Caco-2 (cell line): Measurements from ENCODE around the gene CFAP61. TPM values are rescaled to one million over a fixed set of nuclear protein-coding genes. Genes with fewer than 3 reads are reported as not detected.

Source experiments
- BruUV-seq: library from RNA; stranded (reverse); fragments of 400-500 nt; replicated peaks from 2 replicates; lab custom pipeline; 2021; lab: Mats Ljungman, UMichigan
- CTCF ChIA-PET: fragments of 300-600 bp; sonication (Branson Sonifier 250); formaldehyde crosslinking; loops from one replicate; lab custom pipeline; 2022; ENCODE audit warnings: antibody characterized with exemption; lab: Charles Lee
- POLR2A ChIA-PET: fragments of 300-600 bp; sonication (Branson Sonifier 250); formaldehyde crosslinking; loops from one replicate; lab custom pipeline; 2022; ENCODE audit warnings: antibody characterized with exemption; lab: Charles Lee
- DNase-seq, 2 experiments: peaks; one replicate each; pipeline versions ENCODE4 v3.0.0 to v3.0.0-alpha.2; 2020 to 2022
- H3K27me3 ChIP-seq: replicated peaks from 2 replicates; pipeline ENCODE4 v1.6.0; 2011; ENCODE audit warnings: low read length; ENCODE audit not compliant: control insufficient read depth, insufficient read depth
- H3K36me3 ChIP-seq: 2 replicates; pipeline ENCODE4 v1.5.1; 2011; ENCODE audit warnings: low read length; ENCODE audit not compliant: control insufficient read depth, insufficient read depth
- H3K4me1 ChIP-seq: fragments of 250-450 bp; sonication (Bioruptor Pico); 2 replicates; pipeline ENCODE4 v1.5.1; 2020; ENCODE audit warnings: mild to moderate bottlenecking
- H3K4me3 ChIP-seq: 2 replicates; pipeline ENCODE4 v1.5.1; 2011; ENCODE audit warnings: low read depth, mild to moderate bottlenecking, control low read depth, low read length
- H3K9me3 ChIP-seq: fragments of 250-450 bp; sonication (Bioruptor Pico); 2 replicates; pipeline ENCODE4 v1.5.1; 2020; ENCODE audit warnings: mild to moderate bottlenecking, moderate library complexity
- H3K27ac Mint-ChIP-seq: one replicate; pipeline ENCODE4 v1.8.0; 2022; ENCODE audit warnings: mixed read lengths; ENCODE audit not compliant: unreplicated experiment
- H3K27me3 Mint-ChIP-seq: one replicate; pipeline ENCODE4 v1.8.0; 2022; ENCODE audit warnings: mixed read lengths; ENCODE audit not compliant: insufficient read depth, unreplicated experiment
- H3K36me3 Mint-ChIP-seq: one replicate; pipeline ENCODE4 v1.8.0; 2022; ENCODE audit warnings: mild to moderate bottlenecking, mixed read lengths; ENCODE audit not compliant: insufficient read depth, unreplicated experiment
- H3K4me1 Mint-ChIP-seq: one replicate; pipeline ENCODE4 v1.8.0; 2022; ENCODE audit warnings: low read depth, mixed read lengths; ENCODE audit not compliant: unreplicated experiment
- H3K4me3 Mint-ChIP-seq: one replicate; pipeline ENCODE4 v1.8.0; 2022; ENCODE audit warnings: mild to moderate bottlenecking, moderate library complexity, mixed read lengths; ENCODE audit not compliant: unreplicated experiment
- H3K9me3 Mint-ChIP-seq: one replicate; pipeline ENCODE4 v1.8.0; 2022; ENCODE audit warnings: mixed read lengths; ENCODE audit not compliant: unreplicated experiment
- CTCF ChIP-seq, 2 experiments: fragments of 200-600 bp in 1 of 2; IDR thresholded peaks; 1 replicate in 1 of 2; 2 replicates in 1 of 2; pipeline versions ENCODE4 v1.5.1 to v1.8.0; 2011 to 2022; ENCODE audit warnings: antibody characterized with exemption in 1 of 2, control low read depth in 1 of 2, inconsistent platforms in 1 of 2, low read depth in 1 of 2, low read length in 1 of 2, mild to moderate bottlenecking in 1 of 2, moderate library complexity in 1 of 2; ENCODE audit not compliant: insufficient read depth in 1 of 2, severe bottlenecking in 1 of 2, unreplicated experiment in 1 of 2
- intact Hi-C: fragments of 100-400 bp; cut with micrococcal nuclease; formaldehyde crosslinking; loops from one replicate; pipeline ENCODE4 v1.10.0; 2022; ENCODE audit not compliant: unreplicated experiment
- total RNA-seq: library from RNA; stranded (reverse); gene quantifications from 2 replicates; pipeline ENCODE4 v1.2.3, GENCODE V29; 2022

Gene CFAP61
- total RNA-seq, 1 experiment from 2014 or later = not detected

DNA sequence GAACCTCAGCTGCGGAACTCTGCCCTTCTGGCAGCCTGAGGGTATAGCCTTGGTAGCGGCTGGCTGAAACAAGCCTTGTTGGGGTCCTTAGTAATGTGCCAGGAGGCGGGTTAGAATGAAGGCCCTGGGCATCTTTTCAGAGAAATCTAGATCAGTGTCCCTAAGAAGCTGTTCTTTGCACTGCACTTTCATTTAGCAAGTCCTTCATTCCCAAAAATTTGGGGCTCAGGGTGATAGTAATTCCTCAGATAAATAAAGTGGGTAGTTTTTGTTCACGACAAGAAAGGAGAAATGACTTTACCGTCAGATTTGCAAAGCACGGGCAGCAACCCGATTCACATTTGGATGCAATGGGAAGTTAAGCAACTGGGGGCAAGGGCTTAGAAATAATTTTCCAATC lies 318.8 kb downstream of the CFAP61 start:
- H3K4me1 Mint-ChIP-seq = peaks cover 7% of the 10 kb centered on the region
- H3K36me3 Mint-ChIP-seq = no peaks in the 10 kb centered on the region
- H3K27me3 Mint-ChIP-seq = peaks cover 31% of the 10 kb centered on the region
- no peak for DNase-seq
- Histone ChIP-seq H3K4me3 (no peak overlapping the region), H3K36me3 (no peaks in the 10 kb centered on the region), H3K4me1 (peaks cover 7% of the 10 kb centered on the region), H3K27me3 (peaks cover 3% of the 10 kb centered on the region), H3K9me3 (0 out of 2 replicates have a peak, but pooled peaks cover 1% of the 10 kb centered on the region)
- intact Hi-C loops = no loop called here
- POLR2A ChIA-PET = no interaction called here
- no peak for TF ChIP-seq CTCF (IDR thresholded peaks at IDR 0.05; ENCODE audit: insufficient read depth in 1 of 2, low read depth in 1 of 2, low read length in 1 of 2, severe bottlenecking in 1 of 2, unreplicated experiment in 1 of 2)
- BruUV-seq = no TSS peak
- H3K9me3 Mint-ChIP-seq = no peaks in the 10 kb centered on the region
- no peak overlapping the region for H3K27ac Mint-ChIP-seq
- CTCF ChIA-PET = no interaction called here
- H3K4me3 Mint-ChIP-seq = no peak overlapping the region

DNA sequence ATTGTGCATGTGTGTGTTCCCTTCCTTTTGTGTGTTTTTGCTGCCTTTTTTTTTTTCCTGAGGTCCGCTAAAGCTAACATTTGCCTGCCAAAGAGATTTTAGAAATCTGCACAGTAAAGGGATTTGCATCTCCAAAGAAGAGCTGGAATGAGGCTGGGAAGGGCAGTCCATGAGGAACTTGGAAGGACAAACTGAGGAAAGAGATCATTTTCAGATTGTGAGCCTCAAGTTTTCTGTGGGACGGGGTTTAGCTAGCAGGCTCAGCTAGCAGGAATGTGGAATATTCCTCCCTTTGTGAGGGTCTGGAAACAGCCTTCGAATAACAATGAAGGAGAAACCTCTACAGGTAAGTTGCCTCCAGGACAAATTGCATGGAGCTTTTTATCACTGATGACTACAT lies 319.3 kb downstream of the CFAP61 start:
- DNase-seq = no peak
- H3K4me1 Mint-ChIP-seq = peaks cover 7% of the 10 kb centered on the region
- ChIA-PET CTCF (no interaction called here), POLR2A (no interaction called here)
- intact Hi-C loops = no loop called here
- H3K27me3 Mint-ChIP-seq = peaks cover 26% of the 10 kb centered on the region
- TF ChIP-seq CTCF (IDR thresholded peaks at IDR 0.05; ENCODE audit: insufficient read depth in 1 of 2, low read depth in 1 of 2, low read length in 1 of 2, severe bottlenecking in 1 of 2, unreplicated experiment in 1 of 2) = no peak
- Histone ChIP-seq H3K36me3 (no peaks in the 10 kb centered on the region), H3K4me3 (no peak overlapping the region), H3K9me3 (no peaks in the 10 kb centered on the region), H3K27me3 (peaks cover 3% of the 10 kb centered on the region), H3K4me1 (peaks cover 7% of the 10 kb centered on the region)
- H3K27ac Mint-ChIP-seq = no peak overlapping the region
- no TSS peak for BruUV-seq
- no peak overlapping the region for H3K4me3 Mint-ChIP-seq
- H3K9me3 Mint-ChIP-seq = no peaks in the 10 kb centered on the region
- no peaks in the 10 kb centered on the region for H3K36me3 Mint-ChIP-seq

- no peak overlapping the region for H3K27ac Mint-ChIP-seq
- POLR2A ChIA-PET = no interaction called here
- Histone ChIP-seq H3K9me3 (no peaks in the 10 kb centered on the region), H3K36me3 (no peaks in the 10 kb centered on the region), H3K4me3 (no peak overlapping the region), H3K4me1 (peaks cover 7% of the 10 kb centered on the region), H3K27me3 (peaks cover 3% of the 10 kb centered on the region; the same call in 1 of the 2 replicates)
- no TSS peak for BruUV-seq
- H3K4me1 Mint-ChIP-seq = peaks cover 7% of the 10 kb centered on the region
- H3K9me3 Mint-ChIP-seq = no peaks in the 10 kb centered on the region
- no peak overlapping the region for H3K4me3 Mint-ChIP-seq
- peaks cover 24% of the 10 kb centered on the region for H3K27me3 Mint-ChIP-seq
- DNase-seq = no peak
- intact Hi-C loops = no loop called here
- CTCF ChIA-PET = no interaction called here
- H3K36me3 Mint-ChIP-seq = no peaks in the 10 kb centered on the region
- TF ChIP-seq CTCF (IDR thresholded peaks at IDR 0.05; ENCODE audit: insufficient read depth in 1 of 2, low read depth in 1 of 2, low read length in 1 of 2, severe bottlenecking in 1 of 2, unreplicated experiment in 1 of 2) = no peak
Measured at GRCh38 chr20:20373091-20373571, 320.8 kb downstream of the CFAP61 start.
